Thoracic aorta (tissue), 2 donors: Measurements from ENCODE around the gene TTLL11. TPM values are rescaled to one million over a fixed set of nuclear protein-coding genes. Genes with fewer than 3 reads are reported as not detected.

Experiments
- ATAC-seq: fragments of 150-250 bp; one replicate; pipeline ENCODE4 v1.8.0; 2017; ENCODE audit warnings: low read depth; ENCODE audit not compliant: insufficient number of reproducible peaks, low FRiP score
- DNase-seq: peaks from one replicate; pipeline ENCODE4 v3.0.0-alpha.2; 2020; ENCODE audit warnings: low spot score
- H3K27ac ChIP-seq, 2 donors: fragments of 200-600 bp; sonication (generic); 1 replicate in 1 of 2; 2 replicates in 1 of 2; pipeline ENCODE4 v1.5.1; 2016; ENCODE audit warnings: mild to moderate bottlenecking in 2 of 2, moderate library complexity in 2 of 2
- H3K27me3 ChIP-seq: fragments of 200-600 bp; sonication (generic); replicated peaks from 2 replicates; pipeline ENCODE4 v1.6.0; 2016; ENCODE audit warnings: mild to moderate bottlenecking; ENCODE audit not compliant: insufficient read depth
- H3K36me3 ChIP-seq: fragments of 200-600 bp; sonication (generic); one replicate; pipeline ENCODE4 v1.5.1; 2016
- H3K4me1 ChIP-seq, 2 donors: fragments of 200-600 bp; sonication (generic); 1 replicate in 1 of 2; 2 replicates in 1 of 2; pipeline versions ENCODE4 v1.5.1 to v1.6.0; 2016; ENCODE audit warnings: low read depth in 2 of 2, mild to moderate bottlenecking in 1 of 2; ENCODE audit not compliant: control insufficient read depth in 1 of 2
- H3K4me3 ChIP-seq: fragments of 200-600 bp; sonication (generic); 2 replicates; pipeline ENCODE4 v1.5.1; 2016; ENCODE audit warnings: mild to moderate bottlenecking
- H3K9me3 ChIP-seq: fragments of 200-600 bp; sonication (generic); 2 replicates; pipeline ENCODE4 v1.5.1; 2016
- CTCF ChIP-seq: fragments of 200-600 bp; sonication (generic); IDR thresholded peaks from one replicate; pipeline ENCODE4 v1.5.1; 2019; ENCODE audit warnings: antibody characterized with exemption
- total RNA-seq, 2 donors: library from RNA; depleted of rRNA; stranded (reverse); fragments of >200 nt; gene quantifications; one replicate each; pipeline versions ENCODE4 v1.1.0 to v1.2.3, GENCODE V29; 2016

Gene TTLL11
- total RNA-seq, 2 donors from 2014 or later = 25.7 to 31.2 TPM

- no peak overlapping the region for H3K4me3 ChIP-seq
- H3K27ac ChIP-seq = no peak overlapping the region
- TF ChIP-seq CTCF = no peak
- peaks cover 0 to 13% of the 10 kb centered on the region in 2 donors for H3K4me1 ChIP-seq
- no peaks in the 10 kb centered on the region for H3K27me3 ChIP-seq
- no peak for ATAC-seq
- no peak for DNase-seq
- H3K36me3 ChIP-seq = peaks cover 6% of the 10 kb centered on the region
- no peaks in the 10 kb centered on the region for H3K9me3 ChIP-seq
These were observed 216.9 kb downstream of the TTLL11 start for GRCh38 chr9:121876255-121876654.

DNA sequence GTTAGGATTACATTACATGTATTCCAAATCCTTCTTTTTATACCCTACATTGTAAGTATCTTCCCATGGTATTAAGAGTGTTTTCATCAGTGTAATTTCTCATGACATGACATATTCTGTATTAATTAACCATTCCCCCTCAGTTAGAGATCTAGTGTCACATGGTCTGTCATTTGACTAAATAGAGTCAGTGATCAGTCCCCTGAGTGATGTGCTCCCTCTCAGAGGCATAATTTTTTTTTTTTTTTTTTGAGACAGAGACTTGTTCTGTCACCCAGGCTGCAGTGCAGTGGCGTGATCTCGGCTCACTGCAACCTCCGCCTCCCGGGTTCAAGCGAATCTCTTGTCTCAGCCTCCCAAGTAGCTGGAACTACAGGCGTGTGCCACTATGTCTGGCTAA lies 218.6 kb downstream of the TTLL11 start:
- Histone ChIP-seq H3K36me3 (peaks cover 6% of the 10 kb centered on the region), H3K4me3 (no peak overlapping the region), H3K27ac (no peak overlapping the region), H3K9me3 (no peaks in the 10 kb centered on the region), H3K4me1 (peaks cover 0 to 13% of the 10 kb centered on the region in 2 donors), H3K27me3 (no peaks in the 10 kb centered on the region)
- DNase-seq = no peak
- no peak for ATAC-seq
- TF ChIP-seq CTCF = no peak

DNA sequence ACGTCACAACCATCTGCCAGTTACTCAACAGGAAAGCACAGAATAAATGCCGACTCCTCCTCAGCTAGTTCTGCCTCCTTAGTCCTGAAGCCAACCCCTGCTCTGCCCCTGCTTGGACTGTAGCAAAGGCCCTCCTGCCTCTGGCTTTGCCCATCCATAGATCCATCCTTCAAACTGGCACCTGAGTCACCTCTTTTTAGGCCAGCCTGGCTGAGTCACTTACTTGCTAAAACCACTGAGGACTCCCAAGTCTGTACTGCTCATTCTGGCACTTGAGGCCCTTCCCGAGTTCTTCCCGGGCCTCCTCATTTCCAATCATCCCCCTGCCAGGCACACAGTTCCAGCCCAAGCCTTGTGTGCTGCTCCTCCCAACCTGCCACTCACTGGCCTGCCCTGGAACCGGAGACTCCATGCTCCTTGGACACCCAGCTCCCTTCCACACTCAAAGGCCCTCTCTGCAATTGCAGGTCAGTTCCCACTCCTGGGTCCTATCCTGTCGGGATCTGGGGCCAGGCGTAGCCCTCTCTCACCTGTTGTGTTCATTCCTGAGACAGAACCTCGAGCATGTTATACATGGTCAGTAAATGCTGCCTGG lies 221.6 kb downstream of the TTLL11 start:
- no peaks in the 10 kb centered on the region for H3K27me3 ChIP-seq
- no peak for ATAC-seq
- no peaks in the 10 kb centered on the region for H3K9me3 ChIP-seq
- H3K4me1 ChIP-seq = peaks cover 0 to 4% of the 10 kb centered on the region in 2 donors
- H3K4me3 ChIP-seq = no peak overlapping the region
- H3K27ac ChIP-seq = no peak overlapping the region
- no peak for TF ChIP-seq CTCF
- H3K36me3 ChIP-seq = peaks cover 14% of the 10 kb centered on the region
- DNase-seq = no peak

DNA sequence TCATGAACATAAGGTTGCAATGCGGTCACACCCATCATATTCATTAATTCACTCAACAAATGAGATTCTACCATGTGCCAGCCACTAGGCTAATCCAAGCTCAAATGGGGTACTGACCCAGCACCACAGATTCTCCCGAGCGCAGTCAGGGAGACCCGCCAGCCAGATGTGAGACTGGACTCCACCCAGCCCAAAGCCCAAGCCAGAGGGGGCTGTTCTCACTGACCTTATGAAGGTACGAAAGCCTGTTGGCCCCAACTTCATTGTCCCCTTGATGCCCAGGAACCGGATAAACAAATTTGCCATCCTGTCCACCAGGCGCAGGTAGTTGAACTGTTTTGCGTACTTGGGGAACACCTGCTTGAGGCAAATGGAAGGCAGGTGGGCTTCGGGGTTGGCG lies 222.8 kb downstream of the TTLL11 start:
- Histone ChIP-seq H3K4me3 (no peak overlapping the region), H3K27ac (no peak overlapping the region), H3K36me3 (peaks cover 14% of the 10 kb centered on the region), H3K9me3 (no peaks in the 10 kb centered on the region), H3K4me1 (no peaks in the 10 kb centered on the region), H3K27me3 (no peaks in the 10 kb centered on the region)
- no peak for ATAC-seq
- no peak for DNase-seq
- no peak for TF ChIP-seq CTCF

DNA sequence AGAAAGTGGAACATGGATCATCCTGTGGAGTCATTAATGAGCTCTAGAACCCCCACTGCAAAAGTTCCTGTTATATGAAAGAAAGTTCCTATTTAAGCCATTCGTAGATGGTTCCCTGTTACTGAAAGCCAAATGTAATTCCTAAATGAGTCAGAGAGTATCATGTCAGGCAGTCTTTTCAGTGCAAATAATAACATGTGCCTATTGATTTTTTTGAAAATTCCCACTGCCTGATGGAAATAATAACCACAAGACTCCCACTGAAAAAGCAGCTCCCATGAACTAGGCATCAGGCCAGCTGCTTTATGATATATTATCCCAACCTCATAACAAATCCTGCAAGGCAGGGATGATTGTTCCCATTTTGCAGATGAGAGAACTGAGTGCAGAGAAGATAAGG lies 224.5 kb downstream of the TTLL11 start:
- H3K9me3 ChIP-seq = no peaks in the 10 kb centered on the region
- no peak overlapping the region for H3K27ac ChIP-seq
- no peak overlapping the region for H3K4me3 ChIP-seq
- no peak for DNase-seq
- no peak for TF ChIP-seq CTCF
- no peaks in the 10 kb centered on the region for H3K4me1 ChIP-seq
- ATAC-seq = no peak
- peaks cover 8% of the 10 kb centered on the region for H3K36me3 ChIP-seq
- no peaks in the 10 kb centered on the region for H3K27me3 ChIP-seq
